ENCODE results near the gene RAD21L1. TPM values are rescaled to one million over a fixed set of nuclear protein-coding genes. Genes with fewer than 3 reads are reported as not detected.

RAD21L1 gene
- not detected in 2 replicates for total RNA-seq

- peaks cover 36% of the 10 kb centered on the region for H3K27me3 Mint-ChIP-seq (ENCODE audit: insufficient read depth)
- intact Hi-C loops (cut with micrococcal nuclease) = loop anchor here (1.0 to 10.0 kb wide), 9 partner anchors 11 to 429 kb away; partner anchors contain the start of genes NSFL1C, PSMF1, SIRPG and SNPH
- no peak within 1 kb of the TSS for H3K27ac Mint-ChIP-seq
These were observed at the start of gene RAD21L1 for GRCh38 chr20:1225783-1226654. RAD21L1 (plus strand) TSS chr20:1226044; CDS start chr20:1228454, 2,410 bp downstream.

GRCh38 chr20:1177680-1178079 is 48.2 kb upstream of the RAD21L1 start:
- peaks cover 3% of the 10 kb centered on the region for H3K27me3 Mint-ChIP-seq (ENCODE audit: insufficient read depth)
- intact Hi-C loops (cut with micrococcal nuclease) = no loop called here
- no peaks in the 10 kb centered on the region for H3K4me1 Mint-ChIP-seq (ENCODE audit: low read depth)
- peaks cover 6% of the 10 kb centered on the region for H3K36me3 Mint-ChIP-seq (ENCODE audit: low read depth)
- no peak overlapping the region for H3K4me3 Mint-ChIP-seq
- no peaks in the 10 kb centered on the region for H3K9me3 Mint-ChIP-seq
- no peak overlapping the region for H3K27ac Mint-ChIP-seq
- no peak for DNase-seq (ENCODE audit: low spot score)

More at GRCh38 chr20:1225783-1226654, at the start of gene RAD21L1:
- H3K4me3 Mint-ChIP-seq = peak within 1 kb of the TSS; percentile 84
- no peaks in the 10 kb centered on the region for H3K36me3 Mint-ChIP-seq (ENCODE audit: low read depth)
- peak; percentile 57 for DNase-seq (ENCODE audit: low spot score)
- H3K4me1 Mint-ChIP-seq (ENCODE audit: low read depth) = peaks cover 7% of the 10 kb centered on the region
- no peaks in the 10 kb centered on the region for H3K9me3 Mint-ChIP-seq

GRCh38 chr20:1178103-1178502 is 47.7 kb upstream of the RAD21L1 start:
- DNase-seq (ENCODE audit: low spot score) = no peak
- Mint-ChIP-seq H3K4me3 (no peak overlapping the region), H3K4me1 (ENCODE audit: low read depth) (no peaks in the 10 kb centered on the region), H3K9me3 (no peaks in the 10 kb centered on the region), H3K27me3 (ENCODE audit: insufficient read depth) (peaks cover 3% of the 10 kb centered on the region), H3K27ac (no peak overlapping the region), H3K36me3 (ENCODE audit: low read depth) (peaks cover 6% of the 10 kb centered on the region)
- intact Hi-C loops (cut with micrococcal nuclease) = no loop called here

GRCh38 chr20:1178623-1179022 is 47.2 kb upstream of the RAD21L1 start:
- H3K4me1 Mint-ChIP-seq (ENCODE audit: low read depth) = no peaks in the 10 kb centered on the region
- peaks cover 4% of the 10 kb centered on the region for H3K36me3 Mint-ChIP-seq (ENCODE audit: low read depth)
- intact Hi-C loops (cut with micrococcal nuclease) = no loop called here
- DNase-seq (ENCODE audit: low spot score) = no peak
- H3K9me3 Mint-ChIP-seq = no peaks in the 10 kb centered on the region
- H3K27me3 Mint-ChIP-seq (ENCODE audit: insufficient read depth) = peaks cover 7% of the 10 kb centered on the region
- no peak overlapping the region for H3K4me3 Mint-ChIP-seq
- H3K27ac Mint-ChIP-seq = no peak overlapping the region

GRCh38 chr20:1180949-1181348 is 44.9 kb upstream of the RAD21L1 start:
- H3K27me3 Mint-ChIP-seq (ENCODE audit: insufficient read depth) = peaks cover 21% of the 10 kb centered on the region
- no peaks in the 10 kb centered on the region for H3K9me3 Mint-ChIP-seq
- no peak for DNase-seq (ENCODE audit: low spot score)
- no peak overlapping the region for H3K27ac Mint-ChIP-seq
- H3K36me3 Mint-ChIP-seq (ENCODE audit: low read depth) = peaks cover 2% of the 10 kb centered on the region
- H3K4me3 Mint-ChIP-seq = no peak overlapping the region
- H3K4me1 Mint-ChIP-seq (ENCODE audit: low read depth) = peaks cover 6% of the 10 kb centered on the region
- intact Hi-C loops (cut with micrococcal nuclease) = loop anchor here (10.0 kb wide), 1 partner anchor 206 kb away; no protein-coding TSS in a partner anchor

GRCh38 chr20:1182106-1182505 is 43.7 kb upstream of the RAD21L1 start:
- Mint-ChIP-seq H3K9me3 (no peaks in the 10 kb centered on the region), H3K27ac (no peak overlapping the region), H3K4me1 (ENCODE audit: low read depth) (peaks cover 6% of the 10 kb centered on the region), H3K27me3 (ENCODE audit: insufficient read depth) (peaks cover 24% of the 10 kb centered on the region), H3K36me3 (ENCODE audit: low read depth) (peaks cover 2% of the 10 kb centered on the region), H3K4me3 (no peak overlapping the region)
- intact Hi-C loops (cut with micrococcal nuclease) = loop anchor here (10.0 kb wide), 1 partner anchor 207 kb away; no protein-coding TSS in a partner anchor
- no peak for DNase-seq (ENCODE audit: low spot score)

GRCh38 chr20:1183153-1183552 is 42.7 kb upstream of the RAD21L1 start:
- H3K36me3 Mint-ChIP-seq (ENCODE audit: low read depth) = no peaks in the 10 kb centered on the region
- peaks cover 24% of the 10 kb centered on the region for H3K27me3 Mint-ChIP-seq (ENCODE audit: insufficient read depth)
- no peaks in the 10 kb centered on the region for H3K9me3 Mint-ChIP-seq
- H3K4me1 Mint-ChIP-seq (ENCODE audit: low read depth) = peaks cover 6% of the 10 kb centered on the region
- DNase-seq (ENCODE audit: low spot score) = no peak
- H3K4me3 Mint-ChIP-seq = no peak overlapping the region
- H3K27ac Mint-ChIP-seq = no peak overlapping the region
- intact Hi-C loops (cut with micrococcal nuclease) = loop anchor here (10.0 kb wide), 1 partner anchor 208 kb away; no protein-coding TSS in a partner anchor

- H3K27ac Mint-ChIP-seq = no peak overlapping the region
- peaks cover 6% of the 10 kb centered on the region for H3K4me1 Mint-ChIP-seq (ENCODE audit: low read depth)
- no peaks in the 10 kb centered on the region for H3K9me3 Mint-ChIP-seq
- no peaks in the 10 kb centered on the region for H3K36me3 Mint-ChIP-seq (ENCODE audit: low read depth)
- H3K4me3 Mint-ChIP-seq = peak overlapping the region; percentile 76
- H3K27me3 Mint-ChIP-seq (ENCODE audit: insufficient read depth) = peaks cover 24% of the 10 kb centered on the region
- intact Hi-C loops (cut with micrococcal nuclease) = loop anchor here (2.0 to 10.0 kb wide), 2 partner anchors 29 to 209 kb away; no protein-coding TSS in a partner anchor
- no peak for DNase-seq (ENCODE audit: low spot score)
These were observed 41.6 kb upstream of the RAD21L1 start for GRCh38 chr20:1184260-1184637.

GRCh38 chr20:1184638-1185315 is 41.1 kb upstream of the RAD21L1 start, which contains the start of gene TMEM74B:
TMEM74B (minus strand) TSS chr20:1184981; CDS start chr20:1183801, 1,180 bp downstream.
- peaks cover 6% of the 10 kb centered on the region for H3K4me1 Mint-ChIP-seq (ENCODE audit: low read depth)
- H3K36me3 Mint-ChIP-seq (ENCODE audit: low read depth) = no peaks in the 10 kb centered on the region
- H3K4me3 Mint-ChIP-seq = peak within 1 kb of the TSS; percentile 76
- H3K27me3 Mint-ChIP-seq (ENCODE audit: insufficient read depth) = peaks cover 28% of the 10 kb centered on the region
- intact Hi-C loops (cut with micrococcal nuclease) = loop anchor here (1.0 to 10.0 kb wide), 4 partner anchors 28 to 210 kb away; partner anchors contain the start of gene PSMF1
- H3K27ac Mint-ChIP-seq = no peak within 1 kb of the TSS
- H3K9me3 Mint-ChIP-seq = no peaks in the 10 kb centered on the region
- DNase-seq (ENCODE audit: low spot score) = no peak

GRCh38 chr20:1185316-1185741 is 40.5 kb upstream of the RAD21L1 start:
- Mint-ChIP-seq H3K27ac (no peak overlapping the region), H3K27me3 (ENCODE audit: insufficient read depth) (peaks cover 30% of the 10 kb centered on the region), H3K9me3 (no peaks in the 10 kb centered on the region), H3K4me1 (ENCODE audit: low read depth) (peaks cover 6% of the 10 kb centered on the region), H3K36me3 (ENCODE audit: low read depth) (no peaks in the 10 kb centered on the region), H3K4me3 (no peak overlapping the region)
- intact Hi-C loops (cut with micrococcal nuclease) = loop anchor here (1.0 to 10.0 kb wide), 4 partner anchors 27 to 211 kb away; partner anchors contain the start of gene PSMF1
- no peak for DNase-seq (ENCODE audit: low spot score)

GRCh38 chr20:1185790-1186334 is 40.0 kb upstream of the RAD21L1 start:
- peak; percentile 43 for DNase-seq (ENCODE audit: low spot score)
- H3K4me1 Mint-ChIP-seq (ENCODE audit: low read depth) = peaks cover 6% of the 10 kb centered on the region
- H3K27ac Mint-ChIP-seq = no peak overlapping the region
- H3K27me3 Mint-ChIP-seq (ENCODE audit: insufficient read depth) = peaks cover 34% of the 10 kb centered on the region
- peak overlapping the region; percentile 71 for H3K4me3 Mint-ChIP-seq
- no peaks in the 10 kb centered on the region for H3K36me3 Mint-ChIP-seq (ENCODE audit: low read depth)
- intact Hi-C loops (cut with micrococcal nuclease) = loop anchor here (1.0 to 10.0 kb wide), 4 partner anchors 27 to 211 kb away; partner anchors contain the start of gene PSMF1
- H3K9me3 Mint-ChIP-seq = no peaks in the 10 kb centered on the region

GRCh38 chr20:1186367-1186991 is 39.4 kb upstream of the RAD21L1 start:
- H3K27me3 Mint-ChIP-seq (ENCODE audit: insufficient read depth) = peaks cover 36% of the 10 kb centered on the region
- DNase-seq (ENCODE audit: low spot score) = no peak
- H3K4me1 Mint-ChIP-seq (ENCODE audit: low read depth) = peaks cover 6% of the 10 kb centered on the region
- no peaks in the 10 kb centered on the region for H3K36me3 Mint-ChIP-seq (ENCODE audit: low read depth)
- intact Hi-C loops (cut with micrococcal nuclease) = loop anchor here (10.0 kb wide), 1 partner anchor 212 kb away; no protein-coding TSS in a partner anchor
- H3K27ac Mint-ChIP-seq = no peak overlapping the region
- H3K4me3 Mint-ChIP-seq = peak overlapping the region; percentile 71
- H3K9me3 Mint-ChIP-seq = no peaks in the 10 kb centered on the region

Measured in activated T-helper 1 cell treated with anti-CD3 and anti-CD28 coated beads, Interleukin-12 subunit alpha, Interleukin-12 subunit beta, Interleukin-2, Interleukin-4 antibody, amounts not matched to agents 30 ng/mL and 10 ng/mL and 1 ng/mL, durations not matched to agents 14 hours and 24 hours and 36 hours (primary cell).